ENCODE data around the gene CYB561A3.

DNA sequence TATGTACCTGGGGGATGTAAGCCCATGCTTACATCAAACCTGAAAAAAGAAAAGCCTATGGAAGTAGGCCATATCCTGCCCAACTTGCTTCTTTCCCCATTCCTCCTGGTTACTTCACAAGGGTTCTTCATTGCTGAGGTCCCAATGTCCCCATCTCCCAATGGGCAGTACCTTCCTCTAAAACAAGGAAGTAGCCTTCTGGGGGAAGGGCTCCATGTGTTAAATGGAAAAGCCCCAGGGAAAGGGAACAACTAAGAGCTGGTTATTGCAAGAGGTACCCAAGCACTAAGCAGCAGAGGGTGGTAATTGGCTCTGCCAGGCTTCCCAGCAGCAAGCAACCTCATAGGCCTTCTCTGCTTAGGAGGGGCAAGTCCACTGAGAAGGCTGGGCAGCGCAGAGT, 42.0 kb upstream of the CYB561A3 start:
- TF ChIP-seq, protein P1, sequence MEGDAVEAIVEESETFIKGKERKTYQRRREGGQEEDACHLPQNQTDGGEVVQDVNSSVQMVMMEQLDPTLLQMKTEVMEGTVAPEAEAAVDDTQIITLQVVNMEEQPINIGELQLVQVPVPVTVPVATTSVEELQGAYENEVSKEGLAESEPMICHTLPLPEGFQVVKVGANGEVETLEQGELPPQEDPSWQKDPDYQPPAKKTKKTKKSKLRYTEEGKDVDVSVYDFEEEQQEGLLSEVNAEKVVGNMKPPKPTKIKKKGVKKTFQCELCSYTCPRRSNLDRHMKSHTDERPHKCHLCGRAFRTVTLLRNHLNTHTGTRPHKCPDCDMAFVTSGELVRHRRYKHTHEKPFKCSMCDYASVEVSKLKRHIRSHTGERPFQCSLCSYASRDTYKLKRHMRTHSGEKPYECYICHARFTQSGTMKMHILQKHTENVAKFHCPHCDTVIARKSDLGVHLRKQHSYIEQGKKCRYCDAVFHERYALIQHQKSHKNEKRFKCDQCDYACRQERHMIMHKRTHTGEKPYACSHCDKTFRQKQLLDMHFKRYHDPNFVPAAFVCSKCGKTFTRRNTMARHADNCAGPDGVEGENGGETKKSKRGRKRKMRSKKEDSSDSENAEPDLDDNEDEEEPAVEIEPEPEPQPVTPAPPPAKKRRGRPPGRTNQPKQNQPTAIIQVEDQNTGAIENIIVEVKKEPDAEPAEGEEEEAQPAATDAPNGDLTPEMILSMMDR (IDR thresholded peaks at IDR 0.05; ENCODE audit: poor library complexity), result no peak
- TF ChIP-seq EZH2 (IDR thresholded peaks at IDR 0.05; ENCODE audit: borderline replicate concordance), result no peak
